T-helper 17 cell (primary cell): ENCODE measurements around the gene EXD2. TPM values are rescaled to one million over a fixed set of nuclear protein-coding genes. Genes with fewer than 3 reads are reported as not detected.
"Not testable (repeated sequence)": the region's sequence is repeated elsewhere in the genome, so short reads cannot be mapped to it uniquely, and the experiment has no call there.

Experiments used
- ATAC-seq: fragments of 150-1000 bp; cut with Tn5 transposase; 2 replicates; pipeline ENCODE4 v1.10.0; 2021; ENCODE audit warnings: mild to moderate bottlenecking, moderate library complexity
- DNase-seq, 3 donors: peaks; one replicate each; pipeline versions ENCODE4 v3.0.0 to v3.0.0-alpha.2; 2020 to 2021
- H3K9me3 ChIP-seq: one replicate; pipeline ENCODE4 v1.7.0; 2013; ENCODE audit warnings: low read length, mild to moderate bottlenecking; ENCODE audit not compliant: control insufficient read depth, poor library complexity, severe bottlenecking
- H3K27ac Mint-ChIP-seq: one replicate; pipeline ENCODE4 v1.8.0; 2022; ENCODE audit warnings: mild to moderate bottlenecking, moderate library complexity, mixed read lengths
- H3K27me3 Mint-ChIP-seq: one replicate; pipeline ENCODE4 v1.8.0; 2022; ENCODE audit warnings: mixed read lengths
- H3K36me3 Mint-ChIP-seq: one replicate; pipeline ENCODE4 v1.8.0; 2022; ENCODE audit warnings: low read depth, mixed read lengths
- H3K4me1 Mint-ChIP-seq: one replicate; pipeline ENCODE4 v1.8.0; 2022; ENCODE audit warnings: mild to moderate bottlenecking, mixed read lengths
- H3K4me3 Mint-ChIP-seq: one replicate; pipeline ENCODE4 v1.8.0; 2022; ENCODE audit warnings: mild to moderate bottlenecking, moderate library complexity, mixed read lengths
- total RNA-seq, 4 donors: library from RNA in 2 of 4; stranded (reverse) in 2 of 4; gene quantifications; one replicate each; pipeline ENCODE4 v1.2.3 and lab custom pipeline; 2022 to 2026

The EXD2 gene
- total RNA-seq, 2 donors from 2014 or later: 4.6 to 5.1 TPM

- H3K36me3 Mint-ChIP-seq: peaks cover 9% of the 10 kb centered on the region
- no peak overlapping the region for H3K27ac Mint-ChIP-seq
- peaks cover 4% of the 10 kb centered on the region for H3K4me1 Mint-ChIP-seq
- DNase-seq (no peak), ATAC-seq (no peak)
- peaks cover 44% of the 10 kb centered on the region for H3K27me3 Mint-ChIP-seq
- H3K9me3 ChIP-seq: no peaks in the 10 kb centered on the region
- no peak overlapping the region for H3K4me3 Mint-ChIP-seq
Observed at GRCh38 chr14:69263364-69263763, 72.1 kb downstream of the EXD2 start.

- peaks cover 4% of the 10 kb centered on the region for H3K4me1 Mint-ChIP-seq
- peaks cover 7% of the 10 kb centered on the region for H3K36me3 Mint-ChIP-seq
- no peaks in the 10 kb centered on the region for H3K9me3 ChIP-seq
- no peak overlapping the region for H3K27ac Mint-ChIP-seq
- DNase-seq: no peak
- H3K27me3 Mint-ChIP-seq: peaks cover 40% of the 10 kb centered on the region
- no peak for ATAC-seq
- H3K4me3 Mint-ChIP-seq: no peak overlapping the region
Observed at GRCh38 chr14:69263771-69264170, 72.5 kb downstream of the EXD2 start.

GRCh38 chr14:69266572-69267345 is 75.5 kb downstream of the EXD2 start:
- no peaks in the 10 kb centered on the region for H3K4me1 Mint-ChIP-seq
- H3K27ac Mint-ChIP-seq: no peak overlapping the region
- no peak overlapping the region for H3K4me3 Mint-ChIP-seq
- no peaks in the 10 kb centered on the region for H3K9me3 ChIP-seq
- DNase-seq (no peak), ATAC-seq (no peak)
- peaks cover 3% of the 10 kb centered on the region for H3K36me3 Mint-ChIP-seq
- H3K27me3 Mint-ChIP-seq: peaks cover 23% of the 10 kb centered on the region

GRCh38 chr14:69267492-69267891 is 76.2 kb downstream of the EXD2 start:
- no peak for ATAC-seq
- Mint-ChIP-seq H3K4me1 (no peaks in the 10 kb centered on the region), H3K27ac (no peak overlapping the region), H3K4me3 (no peak overlapping the region), H3K36me3 (peaks cover 3% of the 10 kb centered on the region), H3K27me3 (peaks cover 16% of the 10 kb centered on the region)
- no peaks in the 10 kb centered on the region for H3K9me3 ChIP-seq
- DNase-seq: no peak

GRCh38 chr14:69268223-69268622 is 76.9 kb downstream of the EXD2 start:
- H3K27ac Mint-ChIP-seq: no peak overlapping the region
- H3K4me1 Mint-ChIP-seq: no peaks in the 10 kb centered on the region

GRCh38 chr14:69268763-69269162 is 77.5 kb downstream of the EXD2 start:
- Mint-ChIP-seq H3K27ac (no peak overlapping the region), H3K27me3 (peaks cover 17% of the 10 kb centered on the region), H3K4me1 (no peaks in the 10 kb centered on the region), H3K36me3 (peaks cover 3% of the 10 kb centered on the region), H3K4me3 (no peak overlapping the region)
- no peak for DNase-seq
- no peak for ATAC-seq
- H3K9me3 ChIP-seq: no peaks in the 10 kb centered on the region

More at GRCh38 chr14:69268223-69268622, 76.9 kb downstream of the EXD2 start:
- no peaks in the 10 kb centered on the region for H3K9me3 ChIP-seq
- DNase-seq (no peak), ATAC-seq (no peak)
- Mint-ChIP-seq H3K4me3 (no peak overlapping the region), H3K36me3 (peaks cover 3% of the 10 kb centered on the region), H3K27me3 (peaks cover 17% of the 10 kb centered on the region)

- no peaks in the 10 kb centered on the region for H3K9me3 ChIP-seq
- no peak overlapping the region for H3K27ac Mint-ChIP-seq
- DNase-seq: no peak
- no peak for ATAC-seq
- no peaks in the 10 kb centered on the region for H3K4me1 Mint-ChIP-seq
- peaks cover 3% of the 10 kb centered on the region for H3K36me3 Mint-ChIP-seq
- H3K4me3 Mint-ChIP-seq: no peak overlapping the region
- H3K27me3 Mint-ChIP-seq: peaks cover 13% of the 10 kb centered on the region
Observed at GRCh38 chr14:69269381-69269780, 78.1 kb downstream of the EXD2 start.

- no peaks in the 10 kb centered on the region for H3K4me1 Mint-ChIP-seq
- no peak for ATAC-seq
Observed at GRCh38 chr14:69270097-69270496, 78.8 kb downstream of the EXD2 start.

GRCh38 chr14:69270795-69271708 is 79.8 kb downstream of the EXD2 start:
- Mint-ChIP-seq H3K27ac (no peak overlapping the region), H3K27me3 (peaks cover 13% of the 10 kb centered on the region)

More at GRCh38 chr14:69270097-69270496, 78.8 kb downstream of the EXD2 start:
- H3K9me3 ChIP-seq: no peaks in the 10 kb centered on the region
- no peak for DNase-seq
- Mint-ChIP-seq H3K27me3 (peaks cover 13% of the 10 kb centered on the region), H3K36me3 (peaks cover 3% of the 10 kb centered on the region), H3K27ac (no peak overlapping the region), H3K4me3 (no peak overlapping the region)

GRCh38 chr14:69274321-69274720 is 83.0 kb downstream of the EXD2 start:
- Mint-ChIP-seq H3K36me3 (no peaks in the 10 kb centered on the region), H3K27me3 (peaks cover 13% of the 10 kb centered on the region), H3K4me1 (no peaks in the 10 kb centered on the region), H3K4me3 (no peak overlapping the region), H3K27ac (no peak overlapping the region)
- no peak for DNase-seq
- no peaks in the 10 kb centered on the region for H3K9me3 ChIP-seq
- ATAC-seq: no peak

More at GRCh38 chr14:69270795-69271708, 79.8 kb downstream of the EXD2 start:
- H3K9me3 ChIP-seq: no peaks in the 10 kb centered on the region
- H3K4me1 Mint-ChIP-seq: no peaks in the 10 kb centered on the region
- no peak overlapping the region for H3K4me3 Mint-ChIP-seq
- no peaks in the 10 kb centered on the region for H3K36me3 Mint-ChIP-seq
- DNase-seq (no peak), ATAC-seq (no peak)

GRCh38 chr14:69275331-69275730 is 84.0 kb downstream of the EXD2 start:
- H3K9me3 ChIP-seq: no peaks in the 10 kb centered on the region
- Mint-ChIP-seq H3K27me3 (peaks cover 13% of the 10 kb centered on the region), H3K27ac (no peak overlapping the region), H3K4me1 (no peaks in the 10 kb centered on the region), H3K36me3 (no peaks in the 10 kb centered on the region), H3K4me3 (no peak overlapping the region)
- ATAC-seq (no peak), DNase-seq (no peak)

GRCh38 chr14:69277356-69277755 is 86.1 kb downstream of the EXD2 start:
- not testable (repeated sequence) for DNase-seq, H3K27ac Mint-ChIP-seq, H3K9me3 ChIP-seq, H3K36me3 Mint-ChIP-seq, H3K4me1 Mint-ChIP-seq, H3K4me3 Mint-ChIP-seq, ATAC-seq
- H3K27me3 Mint-ChIP-seq: peaks cover 21% of the 10 kb centered on the region

- Mint-ChIP-seq H3K36me3 (no peaks in the 10 kb centered on the region), H3K4me3 (no peak overlapping the region), H3K27me3 (peaks cover 21% of the 10 kb centered on the region), H3K27ac (no peak overlapping the region), H3K4me1 (no peaks in the 10 kb centered on the region)
- DNase-seq (no peak), ATAC-seq (no peak)
- H3K9me3 ChIP-seq: no peaks in the 10 kb centered on the region
Observed at GRCh38 chr14:69280746-69281291, 89.5 kb downstream of the EXD2 start.
